ENCODE data around the gene SLC39A13.

- TF ChIP-seq EZH2phosphoT487 (IDR thresholded peaks at IDR 0.05; ENCODE audit: insufficient read depth, low read depth), result no peak
- no peak for TF ChIP-seq EZH2 (IDR thresholded peaks at IDR 0.05; ENCODE audit: insufficient read depth, poor library complexity, severe bottlenecking)
These were observed 12.4 kb upstream of the SLC39A13 start for GRCh38 chr11:47396049-47396320.

Measured in GM23248 (cell line).